WERI-Rb-1 (cell line): ENCODE measurements around the gene CEP192.

Experiments used
- DNase-seq: peaks from one replicate; pipeline ENCODE4 v3.0.0-alpha.2; 2020
- H3K27ac ChIP-seq: fragments of 250-450 bp; sonication (Bioruptor Pico); 2 replicates; pipeline ENCODE4 v1.5.1; 2020; ENCODE audit warnings: mild to moderate bottlenecking, moderate library complexity
- H3K27me3 ChIP-seq: fragments of 250-450 bp; sonication (Bioruptor Pico); 2 replicates; pipeline ENCODE4 v1.5.1; 2021; ENCODE audit warnings: mild to moderate bottlenecking, low read depth, moderate library complexity; ENCODE audit not compliant: insufficient read depth, severe bottlenecking
- H3K36me3 ChIP-seq: fragments of 250-450 bp; sonication (Bioruptor Pico); 2 replicates; pipeline ENCODE4 v1.5.1; 2020; ENCODE audit warnings: mild to moderate bottlenecking, moderate library complexity
- H3K4me3 ChIP-seq: 2 replicates; pipeline ENCODE4 v1.5.1; 2011; ENCODE audit warnings: low read depth, mild to moderate bottlenecking, control low read depth, low read length
- H3K9me3 ChIP-seq: fragments of 250-450 bp; sonication (Bioruptor Pico); 2 replicates; pipeline ENCODE4 v1.5.1; 2021; ENCODE audit warnings: mild to moderate bottlenecking, moderate library complexity; ENCODE audit not compliant: severe bottlenecking
- CTCF ChIP-seq: IDR thresholded peaks from 2 replicates; pipeline ENCODE4 v1.5.1; 2011; ENCODE audit warnings: low read depth, mild to moderate bottlenecking, control low read depth, inconsistent platforms, low read length

The CEP192 gene

GRCh38 chr18:13163167-13163927 lies 172.2 kb downstream of the CEP192 start:
- TF ChIP-seq CTCF, result no peak
- Histone ChIP-seq H3K4me3 (no peak overlapping the region), H3K27me3 (no peaks in the 10 kb centered on the region), H3K27ac (no peak overlapping the region), H3K9me3 (peaks cover 17% of the 10 kb centered on the region), H3K36me3 (no peaks in the 10 kb centered on the region)
- no peak for DNase-seq

- Histone ChIP-seq H3K4me3 (no peak overlapping the region), H3K9me3 (peaks cover 17% of the 10 kb centered on the region), H3K27ac (no peak overlapping the region), H3K27me3 (no peaks in the 10 kb centered on the region), H3K36me3 (no peaks in the 10 kb centered on the region)
- DNase-seq, result no peak
- no peak for TF ChIP-seq CTCF
These were observed 173.2 kb downstream of the CEP192 start for GRCh38 chr18:13164406-13164805.

- no peak for TF ChIP-seq CTCF
- Histone ChIP-seq H3K4me3 (no peak overlapping the region), H3K27ac (peak overlapping the region; percentile 71), H3K36me3 (no peaks in the 10 kb centered on the region), H3K27me3 (no peaks in the 10 kb centered on the region), H3K9me3 (peaks cover 17% of the 10 kb centered on the region)
- peak; percentile 76 for DNase-seq
These were observed 174.7 kb downstream of the CEP192 start for GRCh38 chr18:13165636-13166423.

- Histone ChIP-seq H3K27ac (no peak overlapping the region), H3K4me3 (no peak overlapping the region), H3K27me3 (no peaks in the 10 kb centered on the region), H3K36me3 (no peaks in the 10 kb centered on the region), H3K9me3 (no peaks in the 10 kb centered on the region)
- DNase-seq, result no peak
- TF ChIP-seq CTCF, result no peak
These were observed 182.5 kb downstream of the CEP192 start for GRCh38 chr18:13173578-13174145.
